Right renal cortex interstitium (tissue), 3 donors: ENCODE results near the gene HRH3. TPM values are rescaled to one million over a fixed set of nuclear protein-coding genes. Genes with fewer than 3 reads are reported as not detected.

ENCODE experiments used
- DNase-seq, 3 donors: peaks; one replicate each; pipeline ENCODE4 v3.0.0-alpha.2; 2013; ENCODE audit warnings: low read depth in 3 of 3, low spot score in 2 of 3
- polyA plus RNA-seq, 3 donors: library from polyadenylated mRNA; unstranded; fragments of 120-200 nt; gene quantifications; one replicate each; pipeline ENCODE4 v1.2.1, GENCODE V29; 2013; ENCODE audit not compliant: insufficient read length in 3 of 3

HRH3 gene
- polyA plus RNA-seq, 3 donors, result 0.04 TPM; not detected in 2

GRCh38 chr20:62216636-62217566 is 3.2 kb downstream of the HRH3 start:
- DNase-seq, result no peak

DNA sequence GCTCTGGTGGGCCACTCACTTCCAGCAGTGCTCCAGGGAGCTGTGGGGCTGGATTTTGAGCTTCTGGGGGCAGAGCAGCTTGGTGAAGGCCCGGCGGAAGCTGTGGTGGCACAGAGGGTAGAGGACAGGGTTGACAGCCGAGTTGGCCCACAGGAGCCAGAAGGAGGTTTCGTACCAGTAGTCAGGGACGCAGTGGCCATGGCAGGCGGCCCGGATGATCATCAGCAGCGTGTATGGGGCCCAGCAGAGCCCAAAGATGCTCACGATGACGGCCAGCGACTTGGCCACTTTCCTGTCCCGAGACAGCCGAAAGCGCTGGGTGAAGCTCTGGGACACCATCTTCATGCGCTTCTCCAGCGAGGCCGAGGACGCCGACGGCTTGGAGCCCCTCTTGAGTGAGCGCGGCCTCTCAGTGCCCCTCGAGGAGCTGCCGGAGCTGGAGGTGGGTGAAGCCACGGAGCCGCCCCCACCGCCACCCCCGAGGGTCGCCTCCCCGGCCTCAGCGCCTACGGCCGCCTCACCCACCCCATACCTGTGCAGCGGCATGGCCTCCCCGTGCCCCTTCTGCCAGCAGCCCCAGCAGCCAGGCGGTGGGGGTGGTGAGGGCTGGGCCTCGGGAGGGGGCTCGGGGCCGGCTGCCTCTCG is 4.0 kb downstream of the HRH3 start:
- DNase-seq, result no peak

DNA sequence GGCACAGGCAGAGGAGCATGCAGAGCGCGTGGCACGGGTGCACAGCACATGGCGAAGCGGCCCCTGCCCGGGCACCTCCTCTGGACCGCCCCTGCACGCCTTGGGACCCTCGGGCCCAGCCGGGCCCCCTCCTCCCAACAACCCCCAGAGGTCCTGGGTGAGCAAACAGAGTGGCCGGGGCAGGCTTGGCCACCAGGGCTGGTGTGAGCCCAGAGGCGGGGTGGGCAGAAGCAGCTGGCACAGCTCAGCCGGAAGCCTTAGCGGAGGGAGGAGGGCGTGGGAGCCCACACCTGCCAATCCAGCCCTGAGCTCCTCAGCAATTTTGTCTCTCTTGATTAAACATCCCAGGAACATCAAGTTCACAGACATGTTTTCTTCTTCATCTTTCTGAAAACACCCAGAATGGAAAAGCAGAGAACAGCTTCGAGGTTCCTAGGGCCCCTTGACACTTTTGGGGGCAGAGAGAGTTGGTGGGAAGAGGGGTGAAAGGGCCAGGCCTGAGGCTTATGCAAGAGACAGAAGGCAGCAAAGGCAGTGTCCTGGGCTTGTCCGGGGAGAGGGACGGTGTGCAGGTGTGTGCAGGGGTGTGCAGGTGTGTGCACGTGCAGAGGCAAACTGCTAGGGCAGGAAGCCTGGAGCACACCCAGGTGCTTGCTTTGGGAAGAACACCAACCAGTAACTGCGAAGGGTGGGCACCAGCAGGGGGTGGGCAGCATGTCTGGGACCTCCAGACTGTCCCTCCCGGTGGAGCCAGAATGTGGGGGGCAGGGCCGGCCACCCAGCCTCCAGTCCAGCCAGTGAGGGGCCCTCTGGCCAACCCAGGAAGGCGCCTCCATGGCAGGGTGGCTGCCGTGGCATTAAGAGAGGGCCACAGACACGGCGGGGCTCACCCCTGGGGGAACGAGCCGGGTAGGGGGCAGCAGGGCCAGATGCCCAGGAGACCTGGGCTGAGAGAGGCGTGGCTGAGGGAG is 4.8 kb downstream of the HRH3 start:
- DNase-seq, result no peak

GRCh38 chr20:62214067-62214466 is 6.0 kb downstream of the HRH3 start:
- DNase-seq, result no peak

- no peak for DNase-seq
These were observed 7.8 kb downstream of the HRH3 start for GRCh38 chr20:62212299-62212698.

DNA sequence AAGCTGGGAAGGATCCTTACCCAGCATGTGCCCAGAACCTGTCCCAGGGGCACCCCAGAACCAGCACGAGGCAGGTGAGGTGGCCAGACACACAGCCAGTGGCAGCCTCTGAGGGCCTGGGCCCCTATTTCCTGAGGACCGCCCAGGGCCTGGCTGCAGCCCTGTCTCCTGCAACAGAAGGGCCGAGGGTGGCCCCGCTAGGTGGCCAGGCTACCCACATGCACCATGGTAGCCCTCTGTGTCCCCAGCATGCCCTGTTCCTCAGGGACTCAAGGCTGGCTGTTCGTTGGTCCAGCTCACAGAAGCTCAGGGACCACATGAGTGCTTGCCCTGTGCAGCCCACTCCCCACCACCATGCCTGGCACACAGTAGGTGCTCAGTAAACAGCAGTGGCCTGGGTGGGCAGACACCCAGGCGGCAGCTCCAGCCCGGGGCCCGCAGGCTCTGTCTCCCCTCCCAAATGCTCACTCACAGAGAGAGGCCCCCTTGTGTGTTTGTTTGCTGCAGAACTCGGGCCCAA is 8.2 kb downstream of the HRH3 start:
- no peak for DNase-seq

GRCh38 chr20:62211216-62211615 is 8.9 kb downstream of the HRH3 start:
- no peak for DNase-seq

- DNase-seq, result no peak
These were observed 9.6 kb downstream of the HRH3 start for GRCh38 chr20:62210496-62210855.

DNA sequence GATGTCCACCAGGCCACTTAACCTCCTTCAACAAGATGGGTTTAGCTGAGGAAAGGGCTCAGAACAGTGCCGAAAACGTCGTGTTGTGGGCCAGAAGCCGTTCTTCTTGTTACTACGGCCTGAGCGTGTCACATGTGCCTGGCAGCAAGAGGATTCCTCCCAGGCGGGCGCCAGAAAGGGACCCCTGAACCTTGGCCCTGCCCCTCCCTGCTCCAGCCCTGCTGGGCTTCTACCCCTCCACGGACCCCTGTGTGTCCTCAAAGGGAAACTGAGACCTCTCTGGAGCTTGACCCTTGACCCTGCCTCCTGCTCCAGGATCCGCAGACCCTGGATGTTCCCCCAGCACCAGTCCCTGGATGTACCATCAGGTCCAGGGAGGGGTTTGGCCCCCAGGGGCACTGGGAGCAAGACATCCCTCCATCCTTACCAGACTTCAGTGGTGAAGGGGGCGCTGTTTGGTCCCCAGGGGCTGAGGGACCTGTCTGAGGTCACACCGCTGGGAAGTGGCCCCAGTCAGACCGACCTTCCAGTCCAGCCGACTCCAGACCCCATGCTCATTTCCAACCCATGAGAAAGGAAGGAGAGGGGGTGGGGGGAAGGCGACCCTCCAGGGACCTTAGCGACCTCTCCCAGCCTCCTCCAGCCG is 10.1 kb downstream of the HRH3 start:
- no peak for DNase-seq

- no peak for DNase-seq
These were observed 11.0 kb downstream of the HRH3 start for GRCh38 chr20:62208795-62209755.

DNA sequence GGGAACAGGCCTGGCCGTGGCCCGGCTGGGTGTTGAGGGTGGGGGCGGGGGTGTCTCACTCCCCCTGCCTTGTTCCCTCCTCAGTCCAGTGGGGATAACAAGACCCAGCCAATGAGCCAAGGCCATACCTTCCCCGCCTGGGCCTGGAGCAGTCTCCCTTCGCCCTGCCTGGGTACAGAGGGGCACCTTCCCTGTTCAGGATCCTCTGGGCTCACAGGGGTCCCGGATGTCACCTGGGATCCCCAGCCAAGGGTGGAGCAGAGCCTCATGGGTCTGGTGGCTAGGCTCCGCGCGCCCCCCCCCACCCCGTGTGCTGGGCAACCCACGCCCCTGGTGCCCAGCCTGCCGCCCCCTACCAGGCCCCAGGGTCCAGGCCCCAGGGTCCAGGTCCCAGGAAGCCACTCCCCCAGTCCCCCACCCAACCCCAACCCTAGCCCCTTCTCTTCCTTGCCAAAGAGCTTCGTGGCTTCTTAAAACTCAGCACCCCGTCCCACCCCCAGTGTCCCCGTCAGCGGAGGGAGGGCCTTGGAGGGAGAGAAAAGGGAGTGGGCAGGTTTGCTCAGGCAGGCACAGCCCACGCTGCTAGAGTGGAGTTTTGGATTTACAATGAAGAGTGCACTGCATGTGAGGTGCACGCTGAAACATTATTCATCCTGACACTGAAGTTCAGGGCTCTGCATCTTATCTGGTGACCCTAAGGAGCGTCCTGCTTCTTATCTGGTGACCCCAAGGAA is 11.8 kb downstream of the HRH3 start:
- no peak for DNase-seq

DNA sequence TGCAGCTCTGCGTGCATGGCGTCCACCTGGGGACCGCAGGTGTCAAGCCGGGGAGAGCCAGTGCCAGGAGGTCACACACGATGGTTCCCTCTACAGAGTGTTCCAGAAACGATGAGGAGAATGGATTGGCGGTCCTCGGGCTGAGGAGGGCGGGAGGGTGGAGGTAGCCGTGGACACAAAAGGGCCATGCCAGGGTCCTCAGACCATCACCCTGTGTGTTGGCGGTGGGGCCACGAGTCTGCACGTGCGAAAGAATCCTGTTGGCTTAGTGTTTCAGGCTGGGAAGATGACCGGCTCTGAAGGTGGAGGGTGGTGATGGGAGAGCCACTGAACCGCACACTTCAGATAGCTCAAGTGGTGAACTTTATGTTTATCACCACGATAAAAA is 13.7 kb downstream of the HRH3 start:
- no peak for DNase-seq

DNA sequence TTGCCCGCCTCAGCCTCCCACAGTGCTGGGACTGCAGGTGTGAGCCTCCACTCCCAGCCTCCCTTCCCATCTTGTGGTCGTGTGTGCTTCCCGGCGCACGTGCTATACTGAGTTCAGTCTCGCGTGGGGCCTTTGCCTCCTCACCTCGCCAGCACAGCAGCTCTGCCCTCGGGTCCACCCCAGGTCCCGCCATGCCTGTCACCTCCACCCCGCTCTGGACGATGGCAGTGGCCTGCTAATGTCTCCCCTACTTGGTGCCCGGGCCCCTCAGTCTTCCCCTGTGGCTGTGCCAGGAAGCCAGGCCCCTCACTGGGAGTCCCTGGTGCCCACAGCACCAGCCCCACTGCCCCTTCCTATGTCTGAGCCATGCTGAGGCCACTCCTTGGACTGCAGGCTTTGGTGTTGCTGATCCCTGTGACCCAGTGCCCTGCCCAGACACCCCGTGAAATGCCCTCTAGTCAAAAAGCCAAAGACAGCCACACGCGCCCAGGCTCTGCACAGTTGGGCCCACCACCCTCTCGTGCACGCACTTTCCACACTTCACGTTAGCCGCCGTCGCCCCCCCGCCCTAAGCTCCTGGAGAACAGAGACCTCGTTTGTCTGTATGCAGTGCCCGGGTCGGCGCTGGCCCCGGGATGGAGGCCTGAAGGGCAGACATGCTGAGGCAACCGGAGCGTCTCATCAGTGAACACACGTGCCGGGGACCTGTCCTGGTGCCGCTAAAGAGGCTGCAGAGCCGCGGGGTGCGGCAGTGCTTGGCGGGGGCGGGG is 14.3 kb downstream of the HRH3 start:
- no peak for DNase-seq

GRCh38 chr20:62203378-62204030 is 16.6 kb downstream of the HRH3 start:
- no peak for DNase-seq

GRCh38 chr20:62202676-62203377 is 17.3 kb downstream of the HRH3 start:
- no peak for DNase-seq

DNA sequence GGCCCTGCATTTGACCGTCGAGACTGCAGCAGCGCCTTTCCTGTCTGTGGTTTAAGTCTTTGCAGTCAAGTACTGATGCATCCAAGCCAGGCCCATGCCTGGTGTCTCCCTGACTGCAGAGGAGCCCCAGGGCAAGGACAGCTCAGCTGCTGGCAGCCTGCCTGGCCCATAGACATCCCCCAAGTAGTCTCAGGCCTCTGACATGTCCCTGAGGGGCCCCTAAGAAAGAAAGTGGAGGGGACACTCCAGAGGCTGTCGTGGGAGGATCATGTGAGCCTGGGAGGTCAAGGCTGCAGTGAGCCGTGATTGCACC is 18.0 kb downstream of the HRH3 start:
- DNase-seq, result no peak
